ENCODE results near the gene R3HDM4. TPM values are rescaled to one million over a fixed set of nuclear protein-coding genes. Genes with fewer than 3 reads are reported as not detected.

Gene R3HDM4
- total and polyA plus RNA-seq, 9 of the 15 experiments (the other 6 are each of a cell fraction or from before 2014, with no cell fraction given) = 3.2 to 154 (median 59.0) TPM

GRCh38 chr19:892894-893689 lies 19.9 kb downstream of the R3HDM4 start, which contains the start of the genes MED16 and RNU6-9 (continued):
- TF ChIP-seq, protein P1, sequence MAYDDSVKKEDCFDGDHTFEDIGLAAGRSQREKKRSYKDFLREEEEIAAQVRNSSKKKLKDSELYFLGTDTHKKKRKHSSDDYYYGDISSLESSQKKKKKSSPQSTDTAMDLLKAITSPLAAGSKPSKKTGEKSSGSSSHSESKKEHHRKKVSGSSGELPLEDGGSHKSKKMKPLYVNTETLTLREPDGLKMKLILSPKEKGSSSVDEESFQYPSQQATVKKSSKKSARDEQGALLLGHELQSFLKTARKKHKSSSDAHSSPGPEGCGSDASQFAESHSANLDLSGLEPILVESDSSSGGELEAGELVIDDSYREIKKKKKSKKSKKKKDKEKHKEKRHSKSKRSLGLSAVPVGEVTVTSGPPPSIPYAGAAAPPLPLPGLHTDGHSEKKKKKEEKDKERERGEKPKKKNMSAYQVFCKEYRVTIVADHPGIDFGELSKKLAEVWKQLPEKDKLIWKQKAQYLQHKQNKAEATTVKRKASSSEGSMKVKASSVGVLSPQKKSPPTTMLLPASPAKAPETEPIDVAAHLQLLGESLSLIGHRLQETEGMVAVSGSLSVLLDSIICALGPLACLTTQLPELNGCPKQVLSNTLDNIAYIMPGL (CRISPR knock-in tag; IDR thresholded peaks at IDR 0.05) = peak; percentile 76
- TF ChIP-seq ZBTB8A (IDR thresholded peaks at IDR 0.05; ENCODE audit: partially characterized antibody) (no peak), ZNF316 (IDR thresholded peaks at IDR 0.05) (peak; percentile 51; the same call in 1 of the 2 replicates), MAX (CRISPR knock-in tag; IDR thresholded peaks at IDR 0.05) (peak; percentile 30; the same call in 1 of the 2 replicates), SNRNP70 (optimal IDR thresholded peaks at IDR 0.05; ENCODE audit: low read depth, low read length) (no peak), ZBTB43 (CRISPR knock-in tag; IDR thresholded peaks at IDR 0.05) (no peak), ZNF668 (CRISPR knock-in tag; IDR thresholded peaks at IDR 0.05) (no peak), STAT5A (IDR thresholded peaks at IDR 0.05; ENCODE audit: borderline replicate concordance, low read length) (no peak), ZNF436 (CRISPR knock-in tag; IDR thresholded peaks at IDR 0.05) (no peak), NR2C2 (CRISPR knock-in tag; IDR thresholded peaks at IDR 0.05) (0 out of 2 replicates have a peak, but pooled peaks have one; percentile 40), NR2C2 (tag; IDR thresholded peaks at IDR 0.05) (peak; percentile 22), ZNF586 (CRISPR knock-in tag; conservative IDR thresholded peaks at IDR 0.05) (no peak), ZNF197 (CRISPR knock-in tag; IDR thresholded peaks at IDR 0.05; ENCODE audit: low read depth) (no peak), BHLHE40 (IDR thresholded peaks at IDR 0.05; ENCODE audit: low read length) (no peak), ZNF3 (CRISPR knock-in tag; IDR thresholded peaks at IDR 0.05) (no peak), YY1 (IDR thresholded peaks at IDR 0.05; ENCODE audit: borderline replicate concordance in 1 of 3, control insufficient read depth in 1 of 3, extremely low read depth in 1 of 3, insufficient read depth in 3 of 3, insufficient read length in 1 of 3, insufficient replicate concordance in 2 of 3, low read depth in 1 of 3, low read length in 2 of 3) (peak; percentile 66 to 96 (median 93)), ZNF24 (IDR thresholded peaks at IDR 0.05) (no peak), RAD21 (CRISPR knock-in tag; conservative IDR thresholded peaks at IDR 0.05 in 1 of 2, IDR thresholded peaks at IDR 0.05 in 1 of 2) (0 out of 4 replicates have a peak, but pooled peaks of 1 of the 2 experiments have one; percentile 10), CREBBP (IDR thresholded peaks at IDR 0.05; ENCODE audit: low read depth, low read length) (no peak), MAZ (CRISPR knock-in tag; conservative IDR thresholded peaks at IDR 0.05 in 1 of 2, IDR thresholded peaks at IDR 0.05 in 1 of 2) (peak; percentile 65 to 75; a peak in 3 of 4 replicates), TGIF2 (CRISPR knock-in tag; IDR thresholded peaks at IDR 0.05) (no peak), CXXC5 (CRISPR knock-in tag; IDR thresholded peaks at IDR 0.05) (peak; percentile 83)
- TF ChIP-seq, protein P2, sequence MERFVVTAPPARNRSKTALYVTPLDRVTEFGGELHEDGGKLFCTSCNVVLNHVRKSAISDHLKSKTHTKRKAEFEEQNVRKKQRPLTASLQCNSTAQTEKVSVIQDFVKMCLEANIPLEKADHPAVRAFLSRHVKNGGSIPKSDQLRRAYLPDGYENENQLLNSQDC (CRISPR knock-in tag; IDR thresholded peaks at IDR 0.05) = 0 out of 2 replicates have a peak, but pooled peaks have one; percentile 16

Measured in K562 (cell line).